ENCODE measurements around the gene PCBD2. TPM values are rescaled to one million over a fixed set of nuclear protein-coding genes. Genes with fewer than 3 reads are reported as not detected.

Gene PCBD2
- total RNA-seq, 2 experiments from 2014 or later, result 5.2 to 5.8 TPM

- CTCF ChIA-PET, result interaction anchor here (1.0 to 3.9 kb wide), 3 partner anchors 30 to 117 kb away, joined by 3 to 20 read pairs (median 16); partner anchors contain the start of genes DDX46 and PCBD2
- Mint-ChIP-seq H3K27ac (peak overlapping the region; percentile 93), H3K4me1 (ENCODE audit: low read depth) (peaks cover 48% of the 10 kb centered on the region), H3K27me3 (no peaks in the 10 kb centered on the region), H3K36me3 (ENCODE audit: low read depth) (peaks cover 27% of the 10 kb centered on the region), H3K4me3 (peak overlapping the region; percentile 96), H3K9me3 (no peaks in the 10 kb centered on the region)
- intact Hi-C loops (cut with DNase I, micrococcal nuclease), result loop anchor here (1.0 to 2.0 kb wide), 3 partner anchors 29 to 30 kb away; partner anchors contain the start of gene PCBD2 (in 1 of the 2)
- Histone ChIP-seq H3K9me3 (ENCODE audit: control insufficient read depth in 1 of 2, insufficient read depth in 1 of 2, low read length in 2 of 2) (no peaks in the 10 kb centered on the region), H3K27me3 (ENCODE audit: control insufficient read depth in 1 of 2, insufficient read depth in 2 of 2, low read length in 2 of 2) (no peaks in the 10 kb centered on the region), H3K4me3 (ENCODE audit: low read length) (peak overlapping the region; percentile 68), H3K36me3 (ENCODE audit: insufficient read depth, low read length) (peaks cover 6% of the 10 kb centered on the region), H3K4me1 (ENCODE audit: insufficient read depth, low read length) (peaks cover 39% of the 10 kb centered on the region), H3K27ac (ENCODE audit: low read depth in 1 of 2, low read length in 2 of 2) (peak overlapping the region; percentile 87 to 88)
- peak; percentile 24 for ATAC-seq (ENCODE audit: poor library complexity)
- DNase-seq, result peak in 12 of 14 experiments; percentile 1 to 58 (median 13)
- no peak for TF ChIP-seq CTCF (IDR thresholded peaks at IDR 0.05)
- POLR2A ChIA-PET, result interaction anchor here (1.5 to 4.2 kb wide), 4 partner anchors 29 to 504 kb away, joined by 5 to 66 read pairs (median 33); partner anchors contain the start of genes C5orf24, CAMLG, PCBD2 and UBE2B
Observed at GRCh38 chr5:134874831-134875655, 29.9 kb upstream of the PCBD2 start.

GRCh38 chr5:134877159-134877558, 27.8 kb upstream of the PCBD2 start:
- TF ChIP-seq CTCF (IDR thresholded peaks at IDR 0.05), result no peak
- H3K27ac ChIP-seq (ENCODE audit: low read depth in 1 of 2, low read length in 2 of 2), result no peak overlapping the region
- H3K4me1 ChIP-seq (ENCODE audit: insufficient read depth, low read length), result peaks cover 39% of the 10 kb centered on the region
- intact Hi-C loops (cut with DNase I, micrococcal nuclease), result loop anchor here in 1 of 2 experiments (2.0 kb wide), 1 partner anchor 24 kb away; no protein-coding TSS in a partner anchor
- H3K27me3 ChIP-seq (ENCODE audit: control insufficient read depth in 1 of 2, insufficient read depth in 2 of 2, low read length in 2 of 2), result no peaks in the 10 kb centered on the region
- no peaks in the 10 kb centered on the region for H3K9me3 ChIP-seq (ENCODE audit: control insufficient read depth in 1 of 2, insufficient read depth in 1 of 2, low read length in 2 of 2)
- peaks cover 29% of the 10 kb centered on the region for H3K36me3 Mint-ChIP-seq (ENCODE audit: low read depth)
- DNase-seq (peak in 2 of 14 experiments; percentile 6 to 13), ATAC-seq (ENCODE audit: poor library complexity) (no peak)
- POLR2A ChIA-PET, result no interaction called here
- no peak overlapping the region for H3K27ac Mint-ChIP-seq
- CTCF ChIA-PET, result interaction anchor here (3.9 kb wide), 1 partner anchor 27 kb away, joined by 16 read pairs; the partner anchor contains the start of gene PCBD2
- peaks cover 6% of the 10 kb centered on the region for H3K36me3 ChIP-seq (ENCODE audit: insufficient read depth, low read length)
- peak overlapping the region; percentile 70 for H3K4me3 Mint-ChIP-seq
- H3K27me3 Mint-ChIP-seq, result no peaks in the 10 kb centered on the region
- no peaks in the 10 kb centered on the region for H3K9me3 Mint-ChIP-seq
- H3K4me1 Mint-ChIP-seq (ENCODE audit: low read depth), result peaks cover 56% of the 10 kb centered on the region
- H3K4me3 ChIP-seq (ENCODE audit: low read length), result no peak overlapping the region

GRCh38 chr5:134878403-134878802, 26.5 kb upstream of the PCBD2 start:
- H3K27ac Mint-ChIP-seq, result peak overlapping the region; percentile 39
- POLR2A ChIA-PET, result interaction anchor here (1.8 kb wide), 1 partner anchor 26 kb away, joined by 5 read pairs; the partner anchor contains the start of gene PCBD2
- H3K27ac ChIP-seq (ENCODE audit: low read depth in 1 of 2, low read length in 2 of 2), result no peak overlapping the region
- no peaks in the 10 kb centered on the region for H3K9me3 Mint-ChIP-seq
- H3K36me3 Mint-ChIP-seq (ENCODE audit: low read depth), result peaks cover 29% of the 10 kb centered on the region
- no peaks in the 10 kb centered on the region for H3K27me3 ChIP-seq (ENCODE audit: control insufficient read depth in 1 of 2, insufficient read depth in 2 of 2, low read length in 2 of 2)
- intact Hi-C loops (cut with DNase I, micrococcal nuclease), result no loop called here
- H3K4me3 Mint-ChIP-seq, result peak overlapping the region; percentile 7
- H3K4me1 Mint-ChIP-seq (ENCODE audit: low read depth), result peaks cover 53% of the 10 kb centered on the region
- no peak overlapping the region for H3K4me3 ChIP-seq (ENCODE audit: low read length)
- no peak for DNase-seq
- H3K27me3 Mint-ChIP-seq, result no peaks in the 10 kb centered on the region
- H3K4me1 ChIP-seq (ENCODE audit: insufficient read depth, low read length), result peaks cover 36% of the 10 kb centered on the region
- ATAC-seq (ENCODE audit: poor library complexity), result no peak
- TF ChIP-seq CTCF (IDR thresholded peaks at IDR 0.05), result no peak
- H3K9me3 ChIP-seq (ENCODE audit: control insufficient read depth in 1 of 2, insufficient read depth in 1 of 2, low read length in 2 of 2), result no peaks in the 10 kb centered on the region
- CTCF ChIA-PET, result interaction anchor here (3.9 kb wide), 1 partner anchor 26 kb away, joined by 16 read pairs; the partner anchor contains the start of gene PCBD2
- peaks cover 6% of the 10 kb centered on the region for H3K36me3 ChIP-seq (ENCODE audit: insufficient read depth, low read length)
